Measurements from ENCODE around the gene OPN3. TPM values are rescaled to one million over a fixed set of nuclear protein-coding genes. Genes with fewer than 3 reads are reported as not detected.
A peak's percentile ranks its signal among the peaks of the same experiment; 100 is the strongest.

Gene OPN3
- total and polyA plus RNA-seq, 2 of the 4 experiments (the other 2 are of a cell fraction): 16.4 to 21.9 TPM

- ChIA-PET POLR2A (ENCODE audit: unreplicated experiment) (no interaction called here), CTCF (no interaction called here)
- no peak overlapping the region for H2BK15ac ChIP-seq (ENCODE audit: low read depth, low read length)
- no peaks in the 10 kb centered on the region for H3K9me3 ChIP-seq (ENCODE audit: control insufficient read depth, insufficient read depth, low read length)
- no peak overlapping the region for H2AFZ ChIP-seq (replicated peaks; ENCODE audit: low read length, poor library complexity)
- no peak overlapping the region for H3K56ac ChIP-seq (ENCODE audit: extremely low read depth, insufficient read depth, low read length)
- ATAC-seq (ENCODE audit: low read depth) (no peak), DNase-seq (no peak)
- H2BK5ac ChIP-seq (ENCODE audit: low read depth, low read length, poor library complexity, severe bottlenecking): no peak overlapping the region
- no peak overlapping the region for H2AK5ac ChIP-seq (ENCODE audit: low read depth, low read length)
- H3K4me1 ChIP-seq (ENCODE audit: control insufficient read depth, insufficient read depth, low read length): no peaks in the 10 kb centered on the region
- H2BK20ac ChIP-seq (ENCODE audit: low read depth, low read length): no peak overlapping the region
- TF ChIP-seq MAFK (IDR thresholded peaks at IDR 0.05; ENCODE audit: low read depth, low read length) (peak; percentile 54), RCOR1 (IDR thresholded peaks at IDR 0.05; ENCODE audit: insufficient replicate concordance, low read length) (no peak)
- no peak overlapping the region for H2AK9ac ChIP-seq (replicated peaks; ENCODE audit: low read depth, low read length, poor library complexity)
- H3K27me3 ChIP-seq (ENCODE audit: control insufficient read depth, insufficient read depth, low read length): no peaks in the 10 kb centered on the region
- H4K5ac ChIP-seq (ENCODE audit: low read depth, low read length): no peak overlapping the region
- H3K9ac ChIP-seq (ENCODE audit: low read depth, low read length): no peak overlapping the region
- H3K79me1 ChIP-seq (ENCODE audit: low read depth in 1 of 2, low read length in 2 of 2): no peaks in the 10 kb centered on the region
- H3K4me3 ChIP-seq (ENCODE audit: insufficient read depth, low read depth, low read length): no peak overlapping the region
- no peak overlapping the region for H2BK120ac ChIP-seq (ENCODE audit: low read depth, low read length)
- H3K14ac ChIP-seq (replicated peaks; ENCODE audit: low read depth, low read length): no peak overlapping the region
- dilution Hi-C loops (cut with HindIII; ENCODE audit: low sequenced_read_pairs, unreplicated experiment) (no loop called here), intact Hi-C loops (cut with micrococcal nuclease) (no loop called here), in situ Hi-C loops (cut with MboI; ENCODE audit: low sequenced_read_pairs) (no loop called here)
- no peak overlapping the region for H3K18ac ChIP-seq (ENCODE audit: low read depth, low read length)
- no TSS peak for BruUV-seq (replicated peaks)
- no peak overlapping the region for H3K4me2 ChIP-seq (ENCODE audit: low read depth, low read length)
- H4K20me1 ChIP-seq (ENCODE audit: insufficient read depth, low read length): no peaks in the 10 kb centered on the region
- H3K36me3 ChIP-seq (ENCODE audit: control insufficient read depth, insufficient read depth, low read length): no peaks in the 10 kb centered on the region
- no peak overlapping the region for H4K8ac ChIP-seq (ENCODE audit: low read depth in 2 of 2, low read length in 2 of 2)
- no CpG with 5 or more reads among the region's 2 CpGs for WGBS, 2 experiments (ENCODE audit: extremely low coverage in 2 of 2, insufficient read length in 1 of 2)
- H3K23ac ChIP-seq (ENCODE audit: low read depth, low read length): no peak overlapping the region
- H4K91ac ChIP-seq (ENCODE audit: insufficient read depth, low read depth, low read length): no peak overlapping the region
- H3K9me1 ChIP-seq (ENCODE audit: insufficient read depth, low read length): no peaks in the 10 kb centered on the region
- H3K4ac ChIP-seq (ENCODE audit: low read depth, low read length): no peak overlapping the region
- H3K27ac ChIP-seq (ENCODE audit: insufficient read depth, low read length): no peak overlapping the region
Measured at GRCh38 chr1:241569848-241570247, 70.3 kb downstream of the OPN3 start.

Measured in IMR-90 (cell line).